Urinary bladder (tissue), 2 donors: ENCODE results near the gene DDTL. TPM values are rescaled to one million over a fixed set of nuclear protein-coding genes. Genes with fewer than 3 reads are reported as not detected.

ENCODE experiments used
- polyA plus RNA-seq: library from polyadenylated mRNA; stranded (reverse); fragments of 200-250 nt; gene quantifications from one replicate; pipeline ENCODE4 v1.2.3, GENCODE V29; 2013
- total RNA-seq: library from RNA; depleted of rRNA; stranded (reverse); fragments of >200 nt; gene quantifications from one replicate; pipeline ENCODE4 v1.2.3, GENCODE V29; 2014
- donor health status: healthy.

DDTL gene
- total and polyA plus RNA-seq, 2 donors: 3.0 to 6.3 TPM

Other genes with a start within 250 kb of the DDTL start
- 9.9 TPM for gene ZNF70, start 215.8 kb upstream of the DDTL start, total RNA-seq
- gene ZNF70, start 215.8 kb upstream of the DDTL start, polyA plus RNA-seq: 1.6 TPM
- gene VPREB3, start 212.5 kb upstream of the DDTL start, total RNA-seq: not detected
- not detected for gene VPREB3, start 212.5 kb upstream of the DDTL start, polyA plus RNA-seq
- 0.63 TPM for gene C22orf15, start 203.9 kb upstream of the DDTL start, total RNA-seq
- 0.82 TPM for gene C22orf15, start 203.9 kb upstream of the DDTL start, polyA plus RNA-seq
- 3.6 TPM for gene CHCHD10, start 198.9 kb upstream of the DDTL start, total RNA-seq
- 69.8 TPM for gene CHCHD10, start 198.9 kb upstream of the DDTL start, polyA plus RNA-seq
- 7.3 TPM for gene MMP11, start 194.0 kb upstream of the DDTL start, total RNA-seq
- gene MMP11, start 194.0 kb upstream of the DDTL start, polyA plus RNA-seq: 5.6 TPM
- 16.7 TPM for gene SMARCB1, start 179.9 kb upstream of the DDTL start, total RNA-seq
- 47.9 TPM for gene SMARCB1, start 179.9 kb upstream of the DDTL start, polyA plus RNA-seq
- 0.74 TPM for gene DERL3, start 127.9 kb upstream of the DDTL start, total RNA-seq
- gene DERL3, start 127.9 kb upstream of the DDTL start, polyA plus RNA-seq: 0.98 TPM
- gene SLC2A11, start 109.0 kb upstream of the DDTL start, total RNA-seq: 13.0 TPM
- 12.0 TPM for gene SLC2A11, start 109.0 kb upstream of the DDTL start, polyA plus RNA-seq
- gene MIF, start 72.5 kb upstream of the DDTL start, total RNA-seq: 70.1 TPM
- gene MIF, start 72.5 kb upstream of the DDTL start, polyA plus RNA-seq: 528 TPM
- gene GSTT2B, start 5.7 kb upstream of the DDTL start, total RNA-seq: 2.1 TPM
- gene GSTT2B, start 5.7 kb upstream of the DDTL start, polyA plus RNA-seq: 30.4 TPM
- 71.1 TPM for gene DDT, start 7.6 kb downstream of the DDTL start, total RNA-seq
- 232 TPM for gene DDT, start 7.6 kb downstream of the DDTL start, polyA plus RNA-seq
- gene GSTT2, start 13.2 kb downstream of the DDTL start, total RNA-seq: not detected
- gene GSTT2, start 13.2 kb downstream of the DDTL start, polyA plus RNA-seq: 5.7 TPM
- not detected for gene GSTT4, start 38.6 kb downstream of the DDTL start, total RNA-seq
- gene GSTT4, start 38.6 kb downstream of the DDTL start, polyA plus RNA-seq: not detected
- gene CABIN1, start 44.4 kb downstream of the DDTL start, total RNA-seq: 34.2 TPM
- gene CABIN1, start 44.4 kb downstream of the DDTL start, polyA plus RNA-seq: 39.0 TPM
- gene SUSD2, start 214.6 kb downstream of the DDTL start, total RNA-seq: 0.26 TPM
- gene SUSD2, start 214.6 kb downstream of the DDTL start, polyA plus RNA-seq: 8.3 TPM